Measurements from ENCODE around the gene CRLF1.
"Not testable (repeated sequence)": the region's sequence is repeated elsewhere in the genome, so short reads cannot be mapped to it uniquely, and the experiment has no call there.

CRLF1 gene

DNA sequence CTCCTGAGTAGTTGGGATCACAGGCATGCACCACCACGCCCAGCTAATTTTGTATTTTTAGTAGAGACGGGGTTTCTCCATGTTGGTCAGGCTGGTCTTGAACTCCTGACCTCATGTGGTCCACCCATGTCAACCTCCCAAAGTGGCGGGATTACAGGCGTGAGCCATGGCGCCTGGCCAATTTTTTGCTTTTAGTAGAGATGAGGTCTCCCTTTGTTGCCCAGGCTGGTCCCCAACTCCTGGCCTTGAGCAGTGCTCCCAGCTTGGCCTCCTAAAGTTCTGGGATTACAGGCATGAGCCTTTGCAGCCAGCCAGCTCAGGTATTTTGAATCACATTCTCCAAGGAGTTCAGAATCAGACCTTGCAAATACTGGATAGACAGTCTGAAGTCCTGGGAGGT, 13.9 kb downstream of the CRLF1 start:
- DNase-seq (ENCODE audit: low spot score): not testable (repeated sequence)

- no peak for DNase-seq (ENCODE audit: low spot score)
Measured at GRCh38 chr19:18591735-18592385, 14.7 kb downstream of the CRLF1 start.

DNA sequence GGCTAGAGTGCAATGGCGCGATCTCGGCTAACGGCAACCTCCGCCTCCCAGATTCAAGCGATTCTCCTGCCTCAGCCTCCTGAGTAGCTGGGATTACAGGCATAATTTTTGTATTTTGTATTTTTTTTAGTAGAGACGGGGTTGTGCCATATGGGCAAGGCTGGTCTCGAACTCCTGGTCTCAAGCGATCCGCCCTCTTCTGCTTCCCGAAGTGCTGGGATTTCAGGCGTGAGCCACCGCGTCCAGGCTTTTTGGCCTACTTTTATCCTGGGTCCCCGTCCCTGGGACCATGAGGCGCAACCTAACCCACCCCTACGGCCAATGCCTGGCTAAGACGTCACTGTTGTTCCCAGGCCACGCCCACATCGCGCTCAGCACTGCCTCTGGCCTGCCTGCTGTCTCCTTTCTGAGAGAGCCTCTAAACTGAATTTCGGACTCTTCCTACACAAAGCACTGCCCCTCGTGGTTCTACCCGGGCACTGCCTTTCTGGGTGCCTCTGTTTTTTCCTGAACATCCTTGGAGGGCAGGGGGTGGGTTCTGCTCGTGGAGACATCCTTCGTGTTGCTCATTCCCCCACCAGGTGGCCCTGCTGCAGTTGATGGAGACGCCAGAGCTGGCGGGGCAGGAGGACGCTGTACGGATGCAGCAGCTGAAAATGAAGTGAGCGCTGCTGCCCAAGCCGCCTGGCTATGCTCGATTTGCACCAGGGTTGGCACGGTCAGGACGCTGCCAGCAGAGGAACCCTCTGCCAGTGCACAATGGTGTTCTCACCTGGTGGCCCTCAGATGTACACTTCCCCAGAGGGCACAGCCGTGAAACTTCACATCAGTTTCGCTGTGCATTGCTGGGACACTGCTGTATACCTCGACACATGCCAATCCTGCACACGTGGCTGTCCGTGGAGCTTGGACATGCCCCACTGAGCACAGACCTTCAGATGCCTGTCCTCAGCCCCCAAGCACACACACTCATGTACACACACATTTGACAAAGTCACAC, 16.0 kb downstream of the CRLF1 start:
- no peak for DNase-seq (ENCODE audit: low spot score)

DNA sequence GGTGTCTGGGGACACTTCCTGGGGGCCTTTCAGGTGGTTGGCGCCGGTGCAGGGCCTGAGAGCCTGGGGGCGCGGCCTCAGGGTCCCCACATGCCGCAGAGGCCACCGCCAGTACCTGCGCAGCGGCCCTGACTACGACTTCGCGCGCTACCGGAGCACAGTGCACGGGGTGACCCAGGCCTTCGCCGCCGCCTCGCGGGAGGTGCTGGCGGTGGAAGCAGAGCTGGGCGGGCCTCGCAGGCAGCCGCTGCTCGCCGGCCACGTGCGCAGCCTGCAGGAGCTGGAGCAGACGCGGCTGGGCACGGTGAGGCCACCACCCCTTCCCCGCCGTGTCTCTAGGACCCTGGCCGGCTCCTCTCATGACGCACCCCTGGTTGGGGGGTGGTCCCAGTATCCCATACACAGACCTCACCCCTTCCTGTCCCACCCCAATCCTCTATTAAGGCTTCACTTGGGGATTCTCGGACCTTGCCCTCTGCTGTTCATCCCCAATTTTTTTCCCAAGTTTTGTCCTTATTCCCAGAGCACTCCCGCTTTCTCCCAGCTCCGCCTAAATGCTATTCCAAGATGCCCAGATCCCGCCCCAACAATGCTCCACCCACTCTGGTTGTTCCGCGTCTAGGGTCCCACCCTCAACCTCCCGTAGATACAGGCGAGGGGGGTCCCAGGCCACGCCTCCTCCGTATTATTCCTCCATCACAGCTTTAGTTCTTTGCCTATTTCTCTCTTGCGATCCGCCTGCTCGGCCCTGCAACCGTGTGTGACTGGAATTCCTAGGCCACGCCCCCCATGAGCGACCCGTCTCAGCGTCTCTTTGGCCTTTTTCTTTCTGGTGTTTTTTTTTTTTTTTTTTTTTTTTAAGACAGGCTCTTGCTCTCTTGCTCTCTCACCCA, 17.0 kb downstream of the CRLF1 start:
- DNase-seq (ENCODE audit: low spot score): peak; percentile 68

DNA sequence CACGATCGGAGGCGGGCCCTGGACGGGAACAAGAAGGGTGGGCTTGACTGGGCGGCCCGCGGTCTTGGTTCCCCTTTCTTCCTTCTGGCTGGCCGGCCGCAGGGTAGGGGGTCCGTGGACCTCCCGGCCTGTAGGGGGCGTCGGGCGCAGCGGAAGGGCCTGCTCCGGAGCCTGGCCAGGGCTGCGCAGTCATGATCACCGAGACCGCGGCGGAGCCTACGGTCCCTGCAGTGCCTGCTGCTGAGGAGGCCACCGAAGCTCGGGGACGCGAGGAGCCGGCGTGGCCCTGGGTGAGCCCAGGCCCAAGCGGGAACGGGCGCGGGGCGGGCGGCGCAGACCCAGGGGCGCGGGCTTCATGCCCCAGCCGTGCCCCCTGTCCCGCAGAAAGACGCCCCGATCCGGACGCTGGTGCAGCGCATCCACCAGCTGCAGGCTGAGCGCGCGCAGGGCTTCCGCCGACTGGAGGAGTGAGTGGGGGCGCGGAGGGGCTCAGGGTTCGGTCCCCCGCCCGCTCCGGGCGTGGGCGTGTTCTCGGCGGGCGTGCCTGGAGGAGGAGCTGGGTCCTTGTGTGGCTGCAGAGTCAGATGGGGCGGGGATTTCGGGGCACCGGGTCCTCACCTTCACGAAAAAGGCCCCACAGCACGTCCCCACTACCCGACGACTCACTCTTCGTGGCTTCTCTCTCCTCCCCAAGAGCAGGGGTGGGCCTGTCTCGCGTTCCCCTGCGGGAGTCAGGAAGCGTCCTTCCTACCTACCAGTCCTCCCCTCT, 17.8 kb downstream of the CRLF1 start, which contains the start of gene REX1BD:
REX1BD (plus strand) TSS at position 188 of the 769 bp plus-strand sequence; CDS start at position 192, 4 bp downstream.
- peak; percentile 91 for DNase-seq (ENCODE audit: low spot score)

DNA sequence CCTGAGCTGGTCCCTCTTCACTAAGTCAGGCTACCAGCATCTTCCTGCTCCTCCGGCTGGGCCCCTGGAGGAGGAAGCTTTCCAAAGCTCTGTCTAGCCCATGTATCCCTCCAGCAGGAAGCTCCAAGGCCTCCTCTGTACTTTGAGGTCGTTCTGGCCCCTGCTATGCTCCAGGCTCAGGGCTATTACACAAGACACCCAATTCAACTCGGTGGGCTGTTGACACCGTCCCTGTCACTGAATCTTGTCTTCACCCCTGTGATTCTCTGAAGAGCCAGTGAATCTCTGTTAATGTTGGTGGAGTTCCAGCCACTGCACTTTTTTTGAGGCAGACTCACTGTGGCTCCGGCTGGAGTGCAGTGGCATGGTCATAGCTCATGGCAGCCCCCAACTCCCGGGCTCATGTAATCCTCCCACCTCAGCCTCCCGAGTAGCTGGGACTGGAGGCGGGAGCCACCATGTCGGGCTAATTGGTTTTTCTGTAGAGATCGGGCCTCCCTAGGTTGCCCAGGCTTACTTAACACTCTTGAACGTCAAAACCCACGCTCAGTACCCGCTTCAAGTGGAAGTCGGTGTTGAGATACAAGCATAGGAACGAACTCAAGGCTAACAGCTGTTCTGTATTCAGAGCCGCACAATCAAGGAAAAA, 18.5 kb downstream of the CRLF1 start:
- DNase-seq (ENCODE audit: low spot score): no peak

GRCh38 chr19:18587561-18587960, 19.0 kb downstream of the CRLF1 start:
- no peak for DNase-seq (ENCODE audit: low spot score)

DNA sequence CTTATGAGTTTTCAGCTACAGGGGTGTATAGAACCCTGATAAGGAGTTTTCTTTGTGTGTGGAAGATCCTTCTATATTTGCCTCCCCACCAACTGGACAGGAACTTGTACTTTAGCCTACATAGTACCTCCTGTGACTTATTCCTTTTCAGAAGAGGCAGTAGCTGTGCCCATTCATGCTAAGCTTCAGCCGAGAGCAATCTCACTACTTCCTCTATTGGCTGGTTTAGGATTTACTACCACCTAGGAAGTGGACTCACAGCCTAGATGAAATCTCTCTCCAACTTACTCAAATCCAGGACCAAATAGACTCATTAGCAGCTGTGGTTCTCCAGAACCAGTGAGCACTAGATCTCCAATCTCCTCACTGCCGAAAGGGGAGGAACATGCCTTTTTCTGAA, 20.3 kb downstream of the CRLF1 start:
- DNase-seq (ENCODE audit: low spot score): no peak

DNA sequence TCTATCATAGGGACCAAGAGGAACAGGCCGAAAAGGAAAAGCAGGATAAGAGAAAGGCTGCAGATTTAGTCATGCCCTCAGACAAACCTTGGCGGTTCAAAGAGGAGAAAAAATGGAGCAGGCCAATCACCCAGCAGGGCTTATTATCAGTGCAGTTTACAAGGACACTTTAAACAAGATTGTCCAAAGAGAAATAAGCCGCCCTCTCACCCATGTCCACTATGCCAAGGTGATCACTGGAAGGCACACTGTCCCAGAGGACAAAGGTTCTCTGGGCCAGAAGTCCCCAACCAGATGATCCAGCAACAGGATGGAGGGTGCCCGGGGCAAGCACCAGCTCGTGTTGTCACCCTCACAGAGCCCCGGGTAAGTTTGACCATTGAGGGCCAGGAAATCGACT, 26.3 kb downstream of the CRLF1 start:
- no peak for DNase-seq (ENCODE audit: low spot score)

GRCh38 chr19:18577365-18577914, 29.2 kb downstream of the CRLF1 start:
- no peak for DNase-seq (ENCODE audit: low spot score)

DNA sequence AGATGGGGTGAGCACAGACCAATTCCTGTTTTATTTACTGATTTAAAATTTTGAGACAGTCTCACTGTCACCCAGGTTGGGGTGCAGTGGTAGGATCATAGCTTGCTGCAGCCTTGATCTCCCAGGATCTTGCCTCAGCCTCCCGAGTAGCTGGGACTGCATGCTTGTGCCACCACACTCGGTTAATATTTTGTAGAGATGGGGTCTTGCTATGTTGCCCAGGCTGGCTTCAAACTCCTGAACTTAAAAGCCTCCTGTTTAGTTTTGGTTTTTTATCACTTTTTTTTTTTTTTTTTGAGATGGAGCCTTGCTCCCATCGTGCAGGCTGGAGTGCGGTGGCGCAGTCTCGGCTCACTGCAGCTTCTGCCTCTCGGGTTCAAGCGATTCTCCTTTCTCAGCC, 30.2 kb downstream of the CRLF1 start:
- no peak for DNase-seq (ENCODE audit: low spot score)

DNA sequence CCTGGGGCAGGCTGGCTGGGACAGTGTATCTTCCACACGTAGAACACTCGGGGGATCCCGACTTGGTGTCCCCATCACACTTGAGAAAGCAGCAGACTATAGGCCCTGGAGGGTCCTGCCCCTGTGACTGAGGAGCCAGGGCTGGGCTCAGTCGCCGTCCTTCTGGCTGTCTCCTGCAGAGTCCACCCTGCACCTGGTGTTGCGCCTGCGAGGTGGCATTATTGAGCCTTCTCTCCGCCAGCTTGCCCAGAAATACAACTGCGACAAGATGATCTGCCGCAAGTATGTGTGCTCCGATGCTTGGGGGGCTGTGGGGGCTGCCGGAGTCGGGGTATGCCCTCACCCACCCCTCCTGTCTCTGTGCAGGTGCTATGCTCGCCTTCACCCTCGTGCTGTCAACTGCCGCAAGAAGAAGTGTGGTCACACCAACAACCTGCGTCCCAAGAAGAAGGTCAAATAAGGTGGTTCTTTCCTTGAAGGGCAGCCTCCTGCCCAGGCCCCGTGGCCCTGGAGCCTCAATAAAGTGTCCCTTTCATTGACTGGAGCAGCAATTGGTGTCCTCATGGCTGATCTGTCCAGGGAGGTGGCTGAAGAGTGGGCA, 31.8 kb downstream of the CRLF1 start:
- no peak for DNase-seq (ENCODE audit: low spot score)

DNA sequence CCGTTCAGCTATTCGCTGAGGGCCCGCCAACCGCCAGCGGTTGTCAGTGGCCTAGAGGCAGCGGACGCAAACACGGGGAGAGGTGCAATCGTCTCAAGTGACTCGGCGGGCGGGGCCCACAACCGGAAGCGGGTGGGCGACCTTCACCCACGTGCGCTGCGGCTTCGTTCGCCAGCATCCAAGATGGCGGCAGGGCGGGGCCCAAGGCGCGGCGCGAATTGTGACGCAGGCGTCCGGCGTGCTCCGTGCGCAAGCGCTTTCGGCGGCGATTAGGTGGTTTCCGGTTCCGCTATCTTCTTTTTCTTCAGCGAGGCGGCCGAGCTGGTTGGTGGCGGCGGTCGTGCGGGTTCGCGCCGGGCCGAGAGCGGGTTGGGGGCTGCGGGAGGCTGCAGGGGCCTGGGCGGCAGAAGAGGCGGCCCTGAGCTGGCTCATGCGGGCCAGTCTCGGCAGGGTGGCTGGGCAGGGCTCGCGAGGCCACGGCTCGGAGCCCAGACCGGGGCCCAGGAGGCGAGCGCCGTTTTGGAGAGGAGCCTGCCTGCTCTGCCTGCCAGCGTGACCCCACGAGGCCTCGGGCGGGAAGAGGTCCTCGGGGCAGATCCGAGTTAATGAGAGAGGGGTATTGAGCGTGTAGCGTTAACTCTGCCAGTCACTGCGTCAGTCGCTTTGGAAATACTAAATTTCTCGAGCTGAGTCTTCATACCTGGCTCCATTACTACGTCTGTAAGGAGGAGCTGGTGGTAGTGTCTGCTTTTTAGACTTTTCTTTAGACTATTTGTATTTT, 34.8 kb downstream of the CRLF1 start, which contains the start of gene UBA52:
UBA52 (plus strand) TSS at position 294 of the 781 bp plus-strand sequence. CDS start 1,444 bp downstream, outside the sequence.
- DNase-seq (ENCODE audit: low spot score): peak; percentile 98

- no peak for DNase-seq (ENCODE audit: low spot score)
Measured at GRCh38 chr19:18568367-18568766, 38.2 kb downstream of the CRLF1 start.

- no peak for DNase-seq (ENCODE audit: low spot score)
Measured at GRCh38 chr19:18566953-18567352, 39.6 kb downstream of the CRLF1 start.

DNA sequence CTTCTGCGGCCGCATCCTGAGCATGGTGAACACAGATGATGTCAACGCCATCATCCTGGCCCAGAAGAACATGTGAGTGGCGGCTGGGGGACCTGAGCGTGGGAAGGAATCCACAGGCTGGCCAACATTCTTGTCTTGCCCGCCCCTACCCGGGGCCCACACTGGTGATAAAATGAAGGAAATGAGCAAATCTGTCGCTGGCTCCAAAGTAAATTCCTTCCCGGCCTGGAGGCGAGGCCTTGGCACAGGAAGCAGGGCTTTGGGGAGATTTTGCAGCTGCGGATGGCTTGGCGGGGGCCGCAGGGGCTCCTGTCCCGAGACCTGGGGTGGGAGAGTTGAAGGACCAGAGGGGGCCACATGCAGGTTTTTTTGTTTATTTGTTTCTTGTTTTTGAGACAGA, 44.5 kb downstream of the CRLF1 start:
- DNase-seq (ENCODE audit: low spot score): no peak

- no peak for DNase-seq (ENCODE audit: low spot score)
Measured at GRCh38 chr19:18559685-18560084, 46.9 kb downstream of the CRLF1 start.

- DNase-seq (ENCODE audit: low spot score): no peak
Measured at GRCh38 chr19:18558604-18559003, 48.0 kb downstream of the CRLF1 start.

DNA sequence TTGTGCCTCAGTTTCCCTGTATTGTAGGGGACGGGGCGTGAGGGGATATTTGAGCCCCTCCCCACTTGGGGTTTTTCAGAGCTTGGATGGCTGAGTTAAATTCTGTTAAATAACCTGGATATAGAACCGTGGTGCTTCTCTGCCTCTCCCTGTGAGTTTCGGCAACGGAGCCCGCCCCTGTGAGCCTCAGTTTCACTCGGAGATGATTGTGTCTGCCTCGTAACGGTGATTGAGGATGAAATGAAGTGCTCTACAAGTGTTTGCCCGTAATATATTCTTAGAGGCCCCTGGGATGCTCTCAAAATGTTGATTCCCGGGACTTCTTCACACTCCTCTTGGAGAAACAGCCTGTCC, 48.4 kb downstream of the CRLF1 start:
- DNase-seq (ENCODE audit: low spot score): no peak
